ENCODE measurements around the gene PDIA5.

- TF ChIP-seq CTCF (IDR thresholded peaks at IDR 0.05) = no peak
- TF ChIP-seq POLR2AphosphoS5 (IDR thresholded peaks at IDR 0.05) = no peak
These were observed 96.3 kb downstream of the PDIA5 start for GRCh38 chr3:123163141-123163540.

Data from sigmoid colon (tissue), 4 donors.